Erythroblast (primary cell): Measurements from ENCODE around the gene MAGED2.

Source experiments
- GATA1 ChIP-seq: IDR thresholded peaks from 2 replicates; pipeline ENCODE4 v1.6.1; 2011; ENCODE audit warnings: low read depth, mild to moderate bottlenecking, control low read depth, low read length, moderate library complexity
- POLR2A ChIP-seq: IDR thresholded peaks from 2 replicates; pipeline ENCODE4 v1.6.1; 2011; ENCODE audit warnings: mild to moderate bottlenecking, low read length

GRCh38 chrX:54824722-54825121, 17.2 kb downstream of the MAGED2 start:
- TF ChIP-seq POLR2A (no peak), GATA1 (no peak)
